GM18502 (cell line): ENCODE measurements around the gene DBI.
"Not testable (repeated sequence)": the region's sequence is repeated elsewhere in the genome, so short reads cannot be mapped to it uniquely, and the experiment has no call there.

Source experiments
- ATAC-seq: cut with Tn5 transposase; IDR thresholded peaks from one replicate; pipeline ENCODE4 v1.9.1; 2021; ENCODE audit warnings: mild to moderate bottlenecking; ENCODE audit not compliant: unreplicated experiment, poor library complexity

The DBI gene

GRCh38 chr2:119389615-119390306 lies 23.0 kb downstream of the DBI start:
- no peak for ATAC-seq

GRCh38 chr2:119393971-119394748 lies 27.4 kb downstream of the DBI start:
- no peak for ATAC-seq

- ATAC-seq, result no peak
Measured at GRCh38 chr2:119397196-119397595, 30.4 kb downstream of the DBI start.

DNA sequence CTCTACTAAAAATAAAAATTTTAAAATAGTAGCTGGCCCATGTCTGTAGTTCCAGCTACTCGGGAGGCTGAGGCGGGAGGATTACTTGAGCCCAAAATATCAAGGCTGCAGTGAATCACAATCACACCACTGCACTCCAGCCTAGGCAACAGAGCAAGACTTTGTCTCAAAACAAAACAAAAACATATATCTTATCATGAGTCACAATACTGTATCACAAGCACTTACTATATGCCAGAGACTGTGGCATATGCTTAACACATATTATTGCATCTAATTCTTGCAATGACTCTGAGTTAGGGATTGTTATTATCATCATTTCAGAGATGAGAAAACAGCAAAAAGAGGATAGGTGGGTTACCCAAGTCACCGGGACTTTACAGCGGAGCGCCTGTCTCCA lies 35.3 kb downstream of the DBI start:
- no peak for ATAC-seq

DNA sequence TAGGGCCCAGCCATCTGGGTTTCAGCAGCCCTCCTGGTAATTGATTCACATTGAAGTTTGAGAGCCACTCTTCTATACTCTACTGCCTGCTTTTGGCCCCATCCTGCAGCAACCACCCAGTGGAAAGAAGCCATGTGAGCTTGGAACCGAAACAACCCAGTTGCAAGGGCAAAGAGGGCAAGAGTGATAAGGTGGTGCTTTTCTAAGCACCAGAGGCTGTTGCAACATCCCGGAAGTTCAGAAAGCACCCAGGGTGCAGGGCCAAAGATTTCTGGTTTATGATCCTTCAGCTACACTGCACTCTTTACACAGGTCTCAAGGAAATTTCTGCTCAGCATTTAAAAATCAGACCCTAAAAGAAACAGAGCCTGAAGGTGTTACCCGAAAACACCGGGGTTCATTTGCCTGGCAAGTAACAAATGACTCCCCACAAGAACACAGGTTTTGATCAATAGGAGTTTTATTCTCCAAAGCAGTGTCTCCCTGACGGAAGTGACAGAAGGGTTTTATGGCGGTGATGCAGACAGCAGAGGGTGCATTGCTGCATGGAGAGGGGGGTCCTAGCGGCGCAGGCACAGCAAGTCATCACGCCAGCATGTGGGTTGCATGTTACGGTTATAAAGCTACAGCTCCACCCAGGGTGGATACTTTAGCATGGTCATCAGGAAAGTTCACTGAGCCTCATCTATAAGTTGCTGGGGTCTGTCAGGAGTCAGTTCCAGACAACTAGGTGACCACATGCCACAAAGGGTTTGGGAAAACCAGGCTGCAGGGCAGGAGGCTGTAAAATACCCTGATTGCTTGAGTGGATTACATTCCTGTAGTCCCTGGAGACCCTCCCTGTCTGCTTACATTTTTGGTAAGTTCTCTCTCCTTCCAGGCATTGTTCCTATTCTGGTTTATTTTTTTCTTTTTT lies 36.1 kb downstream of the DBI start:
- ATAC-seq, result no peak

GRCh38 chr2:119403618-119404017 lies 36.8 kb downstream of the DBI start:
- ATAC-seq, result not testable (repeated sequence)

DNA sequence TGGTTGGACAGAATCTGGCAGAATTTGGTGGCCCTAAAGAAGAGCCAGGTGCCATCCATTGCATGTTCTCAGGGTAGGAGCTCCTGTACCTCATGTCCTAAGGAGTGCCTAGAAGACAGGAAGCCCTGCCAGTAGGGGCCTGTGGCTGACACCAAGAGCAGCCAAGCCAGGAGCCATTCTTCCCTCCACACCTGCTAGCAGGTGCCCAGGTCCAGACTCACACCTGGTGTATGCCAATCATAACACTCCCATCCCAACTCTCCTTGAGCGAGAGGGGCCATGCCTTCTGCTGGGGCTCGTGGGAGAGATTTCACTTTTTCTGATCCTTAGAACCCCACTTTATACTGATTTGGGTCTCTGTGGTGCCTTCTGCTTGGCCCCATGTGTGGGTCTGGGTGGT lies 38.4 kb downstream of the DBI start:
- no peak for ATAC-seq

DNA sequence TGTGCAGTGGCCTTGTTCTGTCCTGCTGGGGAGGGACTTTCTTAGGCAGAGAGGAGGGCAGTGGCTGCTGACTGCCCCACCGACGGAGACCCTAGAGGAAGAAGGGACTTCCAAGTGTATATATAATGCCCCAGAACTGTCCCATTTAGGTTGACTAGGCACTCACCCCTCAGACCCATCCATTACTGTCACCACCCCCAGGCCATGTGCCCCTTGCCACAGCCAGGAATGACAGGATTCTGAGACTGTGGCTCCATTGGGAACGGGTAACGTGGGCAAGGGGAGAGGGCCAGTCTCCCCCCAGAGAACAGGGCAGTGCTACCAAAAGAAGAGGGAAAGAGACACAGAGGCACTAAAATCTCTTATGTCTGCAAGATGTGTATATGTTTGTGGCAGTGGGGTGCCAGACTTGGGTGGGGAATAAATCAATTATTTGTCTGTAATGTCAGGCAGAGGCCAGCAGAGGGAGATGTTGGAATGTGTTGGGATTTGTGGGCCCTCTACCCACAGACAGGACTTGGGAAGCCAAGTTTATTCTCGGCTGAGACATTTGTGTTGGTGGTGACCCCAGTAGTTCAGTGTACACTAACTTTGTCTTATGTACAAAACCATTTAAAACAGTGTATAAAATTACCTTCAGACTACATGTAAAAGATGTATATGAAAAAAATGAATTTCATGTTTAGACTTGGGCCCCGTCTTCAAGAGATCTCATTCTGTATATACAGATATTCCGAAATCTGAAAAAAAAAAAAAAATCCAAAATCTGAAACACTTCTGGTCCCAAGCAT lies 40.8 kb downstream of the DBI start:
- ATAC-seq, result peak; percentile 59

DNA sequence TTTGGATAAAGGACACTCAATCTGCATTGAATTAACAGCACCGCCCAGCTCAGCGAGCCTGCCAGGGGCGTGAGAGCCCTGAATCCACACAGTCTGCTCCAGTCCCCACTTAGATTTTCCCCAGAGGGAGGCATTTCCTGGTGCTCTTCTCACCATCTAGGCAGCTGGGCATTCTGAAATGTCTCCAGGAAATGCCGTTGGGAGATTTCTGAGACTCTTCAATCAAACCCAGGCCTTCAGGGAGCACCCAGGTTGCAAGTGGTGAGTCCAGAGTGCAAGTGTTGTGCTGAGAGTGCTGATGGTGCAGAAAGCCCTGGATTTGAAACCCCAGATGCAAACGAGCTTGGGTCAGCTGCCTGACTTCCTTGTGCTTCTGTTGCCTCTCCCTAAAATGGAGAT lies 41.4 kb downstream of the DBI start:
- ATAC-seq, result no peak

GRCh38 chr2:119409506-119409905 lies 42.7 kb downstream of the DBI start:
- ATAC-seq, result no peak

DNA sequence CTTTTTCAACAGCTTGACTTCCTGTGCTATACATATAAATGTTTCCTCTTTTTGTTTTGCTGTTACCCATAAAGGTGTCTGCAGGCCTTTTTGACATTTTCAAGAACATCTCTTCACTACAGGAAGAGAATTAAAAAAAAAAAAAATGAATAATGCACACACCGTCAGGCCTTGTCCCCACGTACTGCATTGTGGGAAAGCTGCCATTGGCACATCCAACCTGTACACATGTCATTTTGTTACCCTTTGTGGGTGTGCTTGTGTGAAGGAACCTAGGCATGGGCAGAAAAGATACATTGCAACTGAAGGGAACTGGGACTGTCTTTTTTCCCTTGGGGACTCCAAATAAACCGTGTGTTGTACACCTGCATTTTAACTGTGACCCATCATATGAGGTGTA lies 48.1 kb downstream of the DBI start:
- no peak for ATAC-seq

GRCh38 chr2:119415630-119416029 lies 48.9 kb downstream of the DBI start:
- ATAC-seq, result no peak

- no peak for ATAC-seq
Measured at GRCh38 chr2:119416299-119416923, 49.6 kb downstream of the DBI start.

GRCh38 chr2:119417908-119418307 lies 51.1 kb downstream of the DBI start:
- no peak for ATAC-seq

DNA sequence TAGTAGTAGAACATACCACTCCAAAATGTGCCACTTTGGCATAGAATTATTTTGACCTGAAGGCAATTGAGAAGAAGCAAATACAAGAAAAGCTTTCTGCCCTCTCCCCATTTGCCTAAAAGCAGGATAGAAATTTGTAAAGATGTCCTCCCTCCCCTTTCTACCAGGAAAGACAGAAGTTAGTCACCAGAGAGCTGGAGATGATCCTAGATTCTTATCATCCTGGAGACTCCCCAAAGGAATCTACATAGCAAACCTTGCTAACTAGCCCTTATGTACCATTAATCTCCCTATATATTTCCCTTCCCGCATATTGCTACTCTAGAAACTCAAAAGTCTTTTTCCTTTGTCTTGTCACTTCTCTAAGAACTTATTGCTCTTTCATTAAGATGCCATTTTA lies 52.3 kb downstream of the DBI start:
- ATAC-seq, result no peak

GRCh38 chr2:119419803-119420508 lies 53.2 kb downstream of the DBI start:
- ATAC-seq, result no peak

GRCh38 chr2:119421304-119421703 lies 54.5 kb downstream of the DBI start:
- ATAC-seq, result no peak

DNA sequence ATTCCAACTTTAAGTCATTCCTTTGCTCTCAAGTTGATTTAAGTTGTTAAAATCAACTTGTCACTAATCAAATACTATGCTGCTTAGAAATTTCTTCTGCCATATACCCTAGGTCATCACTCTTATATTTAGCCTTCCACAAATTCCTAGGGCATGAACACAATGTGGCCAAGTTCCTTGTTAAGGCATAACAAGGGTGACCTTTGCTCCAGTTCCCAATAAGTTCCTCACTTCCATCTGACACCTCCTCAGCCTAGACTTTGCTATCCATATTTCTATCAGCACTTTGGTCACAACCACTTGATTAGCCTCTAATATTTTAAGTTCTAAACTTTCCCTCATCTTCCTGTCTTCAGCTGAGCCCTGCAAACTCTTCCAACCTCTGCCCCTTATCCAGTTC lies 55.0 kb downstream of the DBI start:
- ATAC-seq, result no peak
